ENCODE results near the gene GALNT18. TPM values are rescaled to one million over a fixed set of nuclear protein-coding genes. Genes with fewer than 3 reads are reported as not detected.

GALNT18 gene
- total RNA-seq, result 12.9 TPM

DNA sequence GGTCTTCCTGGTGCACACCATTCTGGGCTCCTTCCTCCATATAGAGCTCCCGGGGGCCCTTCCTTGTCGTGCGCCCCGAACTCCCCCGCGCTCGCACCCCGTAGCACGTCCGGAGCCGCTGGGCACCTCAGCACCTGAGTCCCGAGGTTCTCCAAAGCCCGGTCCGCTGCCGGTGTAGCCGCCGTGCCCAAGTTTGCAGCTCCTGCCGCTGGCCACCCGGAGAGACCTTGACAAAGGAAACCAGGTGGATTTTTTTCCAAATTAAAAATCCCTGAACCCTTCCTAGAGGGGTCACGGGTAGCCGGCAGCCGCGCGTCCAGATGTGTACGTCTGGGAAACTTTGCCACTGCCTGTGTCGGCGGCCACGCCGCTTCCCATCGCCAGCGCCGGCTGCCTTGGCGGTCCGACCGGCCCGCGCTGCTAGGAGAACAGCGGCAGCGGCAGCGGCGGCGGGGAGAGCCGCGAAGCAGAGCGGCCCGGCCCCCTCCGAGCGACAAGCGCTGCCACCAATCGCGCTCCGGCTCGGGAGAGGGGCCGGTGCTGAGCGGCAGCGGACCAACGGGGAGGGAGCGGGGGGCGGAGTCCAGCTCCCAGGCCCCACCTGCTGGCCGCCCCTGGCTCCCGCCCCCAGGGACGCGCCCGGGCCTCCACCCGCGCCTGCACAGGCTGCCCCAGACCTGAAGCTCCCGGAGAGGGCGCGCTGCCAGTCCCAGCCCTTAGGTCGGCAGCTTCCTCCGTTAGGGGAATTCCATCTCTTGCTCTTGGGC is at the start of gene GALNT18:
GALNT18 (minus strand) TSS at position 433 of the 767 bp plus-strand sequence.
- DNase-seq, result peak; percentile 86

DNA sequence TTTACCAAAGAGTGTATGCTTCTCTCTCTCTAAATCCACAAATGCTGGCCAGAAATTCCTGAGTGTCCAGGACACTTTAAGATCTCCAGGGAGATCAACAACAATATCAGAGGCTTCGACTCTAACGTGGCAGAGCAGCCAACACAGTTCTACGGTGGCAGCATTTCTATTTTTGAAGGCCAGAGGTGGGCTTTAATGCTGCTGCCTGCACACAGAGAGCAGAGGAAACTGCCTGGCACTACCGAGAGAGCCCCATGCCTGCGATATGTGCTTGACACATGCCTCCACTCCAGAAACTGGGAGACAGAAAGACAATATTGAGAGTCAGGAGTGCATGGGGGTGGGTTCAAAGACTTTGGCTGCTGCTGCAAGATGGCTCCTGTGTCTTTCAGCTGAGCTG is 48.8 kb upstream of the GALNT18 start:
- no peak for DNase-seq

DNA sequence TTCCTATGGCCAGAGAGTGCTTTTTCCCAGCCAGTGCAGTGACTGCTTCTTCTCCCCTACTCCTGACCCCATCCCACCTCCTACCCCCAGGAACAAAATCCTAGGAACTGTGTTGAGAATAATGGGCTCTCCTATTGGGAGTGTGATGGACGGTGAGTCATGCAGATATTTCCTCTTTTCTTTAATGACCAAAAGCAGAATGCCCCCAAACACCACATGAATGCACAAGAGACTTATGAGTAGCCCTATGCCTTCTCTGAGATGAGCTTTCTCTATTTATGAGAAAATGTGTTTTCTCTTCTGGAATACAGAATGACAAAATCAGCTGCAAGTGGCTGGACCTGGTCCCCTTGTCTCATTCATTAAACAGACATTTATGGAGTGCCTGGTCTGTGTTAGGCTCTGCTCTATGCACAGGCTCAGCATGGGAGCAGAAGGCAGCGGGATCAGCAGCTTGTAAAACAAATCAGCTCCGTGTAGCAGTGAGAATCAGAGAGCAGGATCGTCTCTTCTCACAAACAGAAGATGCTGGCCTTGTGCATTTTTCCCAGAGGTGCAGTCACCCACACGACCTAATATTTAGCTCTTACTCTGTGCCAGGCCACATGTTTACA is 47.5 kb upstream of the GALNT18 start:
- DNase-seq, result no peak

DNA sequence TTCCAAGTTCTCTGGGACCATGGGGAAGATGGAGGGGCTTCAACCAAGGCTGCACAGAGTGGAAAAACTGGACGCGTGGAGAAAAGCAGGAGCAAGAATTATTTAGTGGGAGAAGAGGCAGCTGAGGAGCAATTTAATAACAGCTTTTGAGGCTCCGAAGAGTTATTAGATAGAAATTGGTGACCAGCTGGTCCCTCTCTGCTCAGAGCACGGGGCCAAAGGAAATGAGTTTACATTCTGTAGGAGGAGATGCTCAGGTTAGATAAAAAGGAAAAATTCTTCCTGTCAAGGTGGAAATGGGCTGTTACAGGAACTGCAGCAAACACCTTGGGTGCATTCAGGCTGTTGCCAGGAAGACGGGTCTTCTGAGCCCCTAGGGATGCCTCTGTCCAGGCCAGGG is 47.0 kb upstream of the GALNT18 start:
- DNase-seq, result no peak

DNA sequence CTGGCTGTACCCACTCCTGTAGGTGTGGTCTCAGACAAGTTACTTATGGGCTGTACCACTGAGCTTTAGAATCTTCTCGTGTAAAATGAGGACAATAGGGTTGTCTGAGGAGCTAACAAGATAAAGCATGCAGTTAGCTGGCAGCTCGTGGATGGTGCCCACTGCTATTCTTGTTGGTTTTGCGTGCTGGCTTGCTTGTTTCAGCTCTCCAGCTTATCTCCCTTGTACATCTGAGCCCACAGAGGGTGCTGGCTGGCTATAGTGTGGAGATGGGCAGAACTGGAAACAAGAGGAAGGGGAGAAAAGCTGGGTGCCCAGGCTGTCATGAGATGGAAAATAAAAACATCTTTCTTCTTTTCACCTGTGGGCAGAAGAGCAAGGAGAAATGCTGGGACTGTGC is 46.5 kb upstream of the GALNT18 start:
- no peak for DNase-seq

DNA sequence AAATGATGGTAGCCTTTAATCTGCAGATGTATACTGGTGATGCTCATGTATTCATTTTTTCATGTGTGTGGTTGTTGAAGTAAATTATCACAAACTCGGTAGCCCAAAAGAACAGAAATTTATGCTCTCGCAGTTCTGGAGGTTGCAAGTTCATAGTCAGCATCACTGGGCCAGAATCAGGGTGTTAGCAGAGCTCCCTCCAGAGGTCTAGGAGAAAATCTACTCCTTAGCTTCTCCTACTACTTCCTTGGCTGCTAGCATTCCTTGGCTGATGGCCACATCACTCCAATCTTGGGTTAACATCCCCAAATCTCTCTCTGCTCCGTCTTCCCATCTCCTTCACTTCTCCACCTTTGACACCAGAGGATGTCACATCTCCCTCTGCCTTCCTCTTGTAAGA is 45.3 kb upstream of the GALNT18 start:
- DNase-seq, result no peak

DNA sequence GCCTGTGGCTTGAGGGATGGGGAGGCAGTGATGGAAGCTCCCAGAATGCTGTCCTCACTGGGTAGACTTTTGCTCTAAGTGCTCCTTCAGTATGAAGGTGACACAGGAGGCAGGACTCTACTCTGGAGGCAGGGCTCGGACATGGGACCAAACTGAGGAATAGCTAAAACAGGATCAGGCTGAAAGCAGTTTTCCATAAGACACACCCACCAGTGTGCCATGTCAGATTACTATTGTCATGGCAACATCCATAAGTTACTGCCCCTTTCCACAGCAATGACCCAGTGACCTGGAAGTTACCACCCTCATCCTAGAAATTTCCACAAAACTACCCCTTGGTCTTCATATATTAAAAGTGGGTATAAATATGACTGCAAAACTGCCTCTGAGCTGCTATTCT is 43.6 kb upstream of the GALNT18 start:
- no peak for DNase-seq

DNA sequence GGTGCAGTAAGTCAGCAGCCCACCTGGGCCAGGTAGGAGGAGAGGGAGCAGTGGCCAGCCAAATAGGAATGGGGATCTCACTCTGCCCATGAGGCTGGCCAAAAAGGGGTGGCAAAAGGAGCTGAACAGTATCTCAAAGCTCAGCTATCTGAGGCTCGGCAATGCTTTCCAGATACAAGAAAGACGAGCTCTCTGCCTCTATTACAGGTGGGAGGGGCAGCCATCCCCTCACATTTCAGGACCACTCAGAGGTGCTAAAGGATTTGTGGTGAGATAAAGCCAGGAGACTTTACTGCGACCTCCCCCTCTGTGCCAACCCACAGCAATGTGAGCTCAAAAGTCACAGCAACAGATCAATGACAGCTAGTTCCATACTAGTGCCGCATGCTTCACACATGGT is 42.1 kb upstream of the GALNT18 start:
- no peak for DNase-seq

DNA sequence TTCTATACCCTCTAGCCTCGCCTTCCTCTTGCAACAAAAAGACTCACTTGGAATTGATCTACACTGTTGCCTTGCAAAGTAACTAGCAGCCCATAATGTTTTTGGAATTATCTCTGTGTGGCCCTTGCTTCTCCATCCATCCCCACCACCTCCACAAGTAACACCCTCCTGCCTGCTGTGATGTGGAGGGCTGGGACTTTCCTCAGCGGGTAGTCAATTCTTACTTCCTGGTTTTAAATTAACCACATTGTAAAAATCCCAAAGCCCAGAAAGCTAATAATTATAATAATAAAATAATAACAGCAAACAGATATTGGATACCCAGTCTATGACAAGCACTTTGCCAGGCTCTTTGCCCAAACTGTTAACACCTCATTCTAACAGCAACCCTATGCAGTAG is 40.8 kb upstream of the GALNT18 start:
- DNase-seq, result no peak

DNA sequence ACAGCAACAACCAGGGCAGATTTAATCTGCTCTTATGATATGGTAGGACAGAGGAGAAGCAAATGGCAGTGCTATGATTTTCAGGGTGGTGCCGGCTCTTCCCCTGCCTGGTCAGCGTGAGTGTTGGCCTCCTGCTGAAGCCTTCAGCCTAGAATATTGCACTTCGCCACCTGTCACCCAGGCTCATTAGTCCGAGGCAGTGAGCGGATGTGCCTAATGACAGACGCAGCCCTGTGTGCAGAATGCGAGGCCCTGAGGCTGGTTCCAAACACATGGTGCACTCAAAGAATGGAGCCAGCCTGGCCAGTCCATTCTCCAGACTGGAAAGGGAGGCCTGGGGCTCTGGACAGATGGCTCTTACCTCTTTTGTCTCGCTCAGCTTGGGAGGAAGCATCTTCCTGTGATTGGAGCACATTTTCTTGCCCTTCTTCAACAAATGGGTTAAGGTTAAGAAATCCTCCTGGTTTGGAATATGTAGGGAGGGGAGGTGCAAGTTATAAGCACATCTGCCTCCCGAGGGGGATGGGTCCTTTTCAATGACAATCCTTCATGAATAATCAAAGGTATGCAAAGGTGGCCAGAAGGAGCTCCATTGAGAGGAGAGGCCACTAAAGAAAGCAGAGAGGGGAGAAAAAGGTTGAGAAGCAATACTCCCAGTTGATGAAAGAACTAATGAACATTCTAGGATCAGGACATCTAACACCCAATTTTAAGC is 39.7 kb upstream of the GALNT18 start:
- DNase-seq, result no peak

DNA sequence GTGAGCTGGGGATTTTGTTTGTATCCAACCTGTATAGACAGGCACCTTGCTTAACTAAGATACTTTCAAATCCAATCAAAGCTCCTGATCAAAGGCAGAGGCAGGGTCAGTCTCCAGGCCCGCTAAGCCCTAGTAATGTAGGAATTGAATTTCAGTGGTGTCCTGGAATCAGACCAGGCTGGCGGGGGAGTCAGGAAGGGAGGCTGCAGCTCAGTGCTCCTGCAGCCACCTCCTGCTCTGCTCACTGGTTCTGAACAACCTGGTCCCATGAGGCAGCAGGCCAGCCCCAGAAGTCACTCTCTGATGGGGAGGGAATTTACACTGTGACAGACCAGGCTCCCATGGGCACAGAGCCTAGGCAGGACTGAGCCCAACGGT is 38.5 kb upstream of the GALNT18 start:
- DNase-seq, result no peak

DNA sequence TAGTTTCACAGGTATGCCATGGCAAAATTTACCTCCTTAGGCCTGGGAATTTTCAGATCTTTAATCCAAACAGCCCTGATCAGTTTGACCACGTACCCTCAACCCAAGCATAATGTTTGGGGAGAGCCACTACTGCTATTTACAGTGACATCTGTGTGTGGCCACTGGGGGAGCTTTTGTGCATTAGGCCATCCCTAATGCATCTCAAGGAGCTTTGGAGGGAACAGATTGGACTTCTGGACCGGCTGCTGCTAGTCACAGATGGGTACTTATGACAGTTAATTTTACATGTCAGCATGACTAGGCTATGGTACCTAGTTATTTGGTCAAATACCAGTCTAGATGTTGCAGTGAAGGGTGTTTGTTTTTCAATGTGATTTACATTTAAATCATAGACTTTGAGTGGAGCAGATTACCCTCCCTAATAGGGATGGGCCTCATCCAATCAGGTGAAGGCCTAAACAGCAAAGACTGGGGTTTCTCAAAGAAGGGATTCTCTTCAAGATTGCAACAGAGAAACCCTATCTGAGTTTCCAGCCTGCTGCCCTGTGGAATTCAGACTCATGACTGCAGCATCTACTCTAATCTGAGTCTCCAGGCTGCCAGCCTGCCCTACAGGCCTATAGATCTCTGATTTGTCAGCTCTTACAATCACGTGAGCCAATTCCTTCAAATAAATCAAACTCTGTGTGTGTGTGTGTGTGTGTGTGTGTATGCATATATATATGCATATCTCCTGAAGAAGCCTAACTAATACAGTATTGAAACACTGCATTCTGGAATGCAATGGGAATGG is 38.0 kb upstream of the GALNT18 start:
- no peak for DNase-seq

DNA sequence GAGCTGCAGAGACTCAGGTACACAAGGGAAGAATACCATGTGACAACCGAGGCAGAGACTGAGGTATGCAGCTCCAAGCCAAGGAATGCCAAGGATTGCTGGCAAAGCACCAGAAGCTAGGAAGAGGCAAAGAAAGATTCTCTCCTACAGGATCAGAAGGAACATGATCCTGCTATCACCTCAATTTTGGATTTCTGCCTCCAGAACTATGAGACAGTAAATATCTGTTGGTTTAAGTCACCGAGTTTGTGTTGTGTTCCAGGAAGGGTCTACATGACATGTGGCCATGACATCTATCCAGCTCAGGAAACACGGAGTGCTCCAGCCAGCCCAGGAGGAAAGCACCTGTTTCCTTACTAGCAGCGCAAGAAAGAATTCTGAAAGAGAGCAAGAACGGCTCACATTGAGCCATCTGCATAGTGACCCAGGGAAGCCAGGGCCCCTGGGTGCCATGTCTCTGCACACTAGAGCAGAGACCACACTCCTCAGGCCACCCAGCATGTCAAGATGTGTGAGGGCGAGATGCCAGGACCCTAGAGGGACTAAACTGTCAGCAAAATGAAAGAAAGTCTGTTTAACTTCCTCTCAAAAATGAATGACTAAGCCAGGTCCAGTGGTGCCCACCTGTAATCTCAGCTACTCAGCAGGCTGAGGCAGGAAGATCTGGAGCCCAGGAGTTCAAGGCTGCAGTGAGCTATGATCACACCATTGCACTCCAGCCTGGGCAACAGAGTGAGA is 35.6 kb upstream of the GALNT18 start:
- DNase-seq, result no peak

DNA sequence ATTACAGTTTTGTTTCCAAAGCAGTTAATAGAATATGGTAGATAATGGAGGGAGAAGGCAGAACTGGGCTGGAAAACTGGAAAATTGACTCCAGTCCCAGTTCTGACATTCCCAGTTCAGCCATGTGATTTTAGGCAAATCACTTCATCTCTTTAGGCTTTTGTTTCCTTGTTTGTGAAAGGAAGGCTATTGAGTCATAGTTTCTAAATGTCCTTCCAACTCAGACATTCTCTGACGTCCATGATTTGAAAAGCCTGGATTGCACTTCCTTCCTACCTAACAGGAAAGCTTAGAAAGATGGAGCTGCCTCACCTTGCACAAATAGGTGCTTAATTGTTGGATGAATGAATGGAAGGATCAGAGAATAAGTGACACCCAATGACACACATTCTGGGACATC is 19.8 kb upstream of the GALNT18 start:
- DNase-seq, result no peak

DNA sequence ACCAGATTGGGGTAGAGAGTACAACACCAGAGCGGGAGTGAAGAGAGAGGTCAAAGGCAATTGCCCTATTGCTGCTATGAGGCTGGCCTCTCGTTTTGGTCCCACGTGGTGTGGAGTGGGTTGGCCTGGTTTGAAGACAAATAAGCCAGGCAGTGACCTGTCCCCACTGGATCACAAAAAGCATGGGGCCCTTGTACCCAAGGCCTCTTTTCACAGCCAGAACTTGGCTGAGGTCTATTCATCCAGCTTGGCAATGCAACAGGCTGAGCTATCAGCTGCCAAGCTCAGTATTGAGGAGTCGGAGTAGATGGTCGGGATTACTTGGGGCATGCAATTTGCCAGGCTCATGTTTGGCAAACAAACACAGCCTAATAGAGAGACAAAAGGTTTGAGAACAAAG is 19.2 kb upstream of the GALNT18 start:
- no peak for DNase-seq

DNA sequence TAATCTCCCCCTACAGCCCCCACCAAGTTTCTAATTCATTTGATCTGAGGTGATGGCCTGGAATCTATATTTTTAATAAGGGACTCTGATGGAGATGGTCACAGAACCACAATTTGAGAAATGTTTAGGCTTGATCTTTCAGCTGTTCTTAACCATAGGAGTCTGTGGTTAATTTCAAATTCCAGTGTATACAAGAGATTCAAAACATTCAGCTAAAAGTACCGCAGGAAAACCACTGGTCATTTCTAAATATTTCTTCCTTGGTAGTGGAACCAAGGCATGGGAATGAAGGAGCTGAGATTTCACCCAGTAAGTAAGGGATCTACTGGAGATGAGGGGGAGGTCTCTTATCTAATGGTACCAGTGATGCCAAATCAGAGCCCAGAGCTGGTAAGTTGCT is 18.3 kb upstream of the GALNT18 start:
- DNase-seq, result no peak

DNA sequence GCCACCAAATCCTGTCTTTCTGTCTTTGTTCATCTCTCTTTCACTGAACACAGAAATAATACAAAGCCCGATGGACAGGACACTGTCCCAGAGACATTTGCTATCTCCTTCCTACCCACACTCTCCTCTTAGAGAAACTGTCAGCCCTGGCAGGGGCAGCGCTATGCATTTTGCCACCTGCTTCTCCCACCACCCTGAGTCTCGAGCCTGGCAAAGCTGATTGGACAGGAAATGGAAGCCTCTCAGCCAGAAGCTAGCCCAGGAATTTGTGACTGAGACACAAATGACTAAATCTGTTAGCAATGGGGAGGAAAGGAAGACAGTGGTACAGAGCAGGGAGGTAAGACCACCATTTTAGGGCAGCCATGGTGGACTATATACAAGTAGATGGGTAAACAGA is 14.9 kb upstream of the GALNT18 start:
- DNase-seq, result no peak

DNA sequence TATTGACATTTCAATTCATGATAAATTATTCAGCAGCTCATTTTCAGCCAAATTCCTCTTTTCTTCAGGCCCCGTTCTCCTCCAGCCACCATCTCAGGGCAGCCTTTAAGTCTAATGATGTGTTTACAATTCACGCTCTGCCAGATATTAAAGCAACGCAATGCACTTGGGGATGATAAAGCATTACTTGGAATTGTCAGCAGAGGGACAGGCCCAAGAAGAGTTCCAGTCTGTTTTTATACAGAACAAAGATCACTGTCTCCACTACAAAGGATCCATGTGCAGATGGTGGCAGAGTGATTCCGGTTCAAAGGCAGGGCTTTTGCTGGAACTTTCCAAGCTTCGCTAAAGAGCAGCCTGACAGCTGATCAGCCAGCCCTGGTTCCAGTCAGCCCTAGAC is 13.6 kb upstream of the GALNT18 start:
- no peak for DNase-seq

DNA sequence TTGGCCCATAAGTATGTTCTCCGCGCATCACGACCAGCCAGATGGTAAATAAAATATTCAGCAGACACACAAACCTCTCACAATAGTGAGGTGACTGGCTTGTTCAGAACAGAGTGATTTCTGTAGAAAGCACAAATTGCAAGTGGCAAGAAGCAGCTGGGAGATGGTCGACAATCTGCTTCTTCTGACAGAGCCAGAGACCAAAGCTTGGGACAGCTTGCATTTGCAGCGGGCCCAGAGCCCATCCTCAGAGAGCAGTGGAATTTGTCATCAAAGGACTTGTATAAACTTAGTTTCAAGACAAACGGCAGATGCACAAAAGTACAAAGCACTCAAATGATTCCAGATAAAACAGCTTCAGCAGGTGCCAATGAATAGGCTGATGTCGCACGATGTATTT is 7.6 kb upstream of the GALNT18 start:
- DNase-seq, result no peak

DNA sequence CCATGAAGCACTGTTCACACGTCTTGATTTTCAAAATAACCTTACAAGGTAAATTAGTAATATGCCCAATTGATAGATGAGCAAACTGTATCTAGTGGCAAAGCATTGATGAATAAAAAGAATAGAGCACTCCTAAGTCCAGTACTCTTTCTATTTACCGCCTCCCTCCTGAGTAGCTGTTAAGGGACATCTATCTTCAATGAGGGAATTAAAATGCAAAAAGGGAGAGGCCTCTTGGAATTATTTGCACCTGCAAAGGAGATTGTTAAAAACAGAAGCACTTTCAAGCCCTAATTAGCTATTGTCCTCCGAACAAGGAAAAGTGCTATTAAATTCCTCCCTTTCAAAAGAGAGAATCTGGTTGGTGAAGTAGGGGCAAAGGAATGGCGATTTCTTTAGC is 6.8 kb upstream of the GALNT18 start:
- DNase-seq, result no peak

DNA sequence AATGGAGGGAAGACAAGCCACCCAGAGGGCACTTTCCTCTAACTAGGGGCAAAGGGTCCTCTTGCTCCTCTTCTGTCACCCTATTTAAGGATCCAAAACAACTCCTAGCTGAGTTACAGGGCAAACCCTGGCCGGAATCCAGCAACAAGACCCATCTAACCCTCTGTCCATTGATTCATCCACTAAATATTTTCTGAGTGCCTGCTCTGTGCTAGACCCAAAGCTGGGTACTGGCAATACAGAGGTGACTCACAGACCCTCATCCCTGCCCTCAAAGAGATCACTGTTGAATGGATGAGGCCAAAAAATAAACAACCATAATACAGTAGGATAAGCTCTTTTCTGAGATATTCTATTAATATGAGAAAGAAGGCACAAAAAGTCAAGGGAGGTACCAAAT is 4.3 kb upstream of the GALNT18 start:
- DNase-seq, result no peak

DNA sequence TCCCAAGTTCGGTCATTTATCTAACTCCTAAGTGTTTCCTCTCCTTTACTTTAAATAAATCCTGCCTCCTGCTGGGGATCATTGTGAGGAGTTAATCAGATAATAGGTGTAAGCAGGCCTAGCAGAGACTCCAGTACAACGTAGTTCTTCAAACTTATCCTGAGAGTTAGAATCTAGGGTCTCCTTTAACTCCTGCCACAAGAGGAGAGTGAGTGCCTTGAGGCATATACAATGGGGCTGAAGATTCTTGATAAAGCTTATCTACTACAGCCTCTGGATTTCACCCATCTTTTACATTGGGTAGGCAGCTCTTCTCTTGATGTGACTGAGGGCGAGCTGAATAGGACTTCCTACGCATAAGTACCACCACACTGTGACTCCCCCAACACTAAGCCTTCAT is 3.1 kb upstream of the GALNT18 start:
- no peak for DNase-seq

All from skin of body (tissue), 2 donors.